Measurements from ENCODE around the gene CALML3.

DNA sequence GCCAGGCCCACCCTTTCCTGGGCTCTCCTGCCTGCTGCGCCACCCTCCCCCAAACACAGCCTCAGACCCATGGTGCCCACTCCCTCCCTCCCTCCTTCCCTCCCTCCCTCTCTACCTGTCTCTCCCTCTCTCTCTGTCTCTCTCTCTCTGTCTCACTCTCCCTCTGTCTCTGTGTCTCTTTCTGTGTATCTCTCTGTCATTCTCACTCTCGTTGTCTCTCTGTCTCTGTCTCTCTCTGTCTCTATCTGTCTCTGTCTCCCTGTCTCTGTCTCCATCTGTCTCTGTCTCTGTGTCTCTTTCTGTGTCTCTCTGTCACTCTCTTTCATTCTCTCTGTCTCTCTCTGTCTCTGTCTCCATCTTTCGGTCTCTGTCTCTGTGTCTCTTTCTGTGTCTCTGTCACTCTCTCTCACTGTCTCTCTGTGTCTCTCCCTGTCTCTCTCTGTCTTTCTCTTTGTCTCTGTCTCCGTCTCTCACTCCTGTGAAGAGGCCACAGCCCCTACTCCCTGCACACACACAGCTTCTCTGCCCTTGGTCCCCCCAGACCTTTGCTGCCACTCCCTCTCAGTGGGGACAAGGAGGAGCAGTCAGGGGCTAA lies 51.5 kb downstream of the CALML3 start:
- TF ChIP-seq, protein P1, sequence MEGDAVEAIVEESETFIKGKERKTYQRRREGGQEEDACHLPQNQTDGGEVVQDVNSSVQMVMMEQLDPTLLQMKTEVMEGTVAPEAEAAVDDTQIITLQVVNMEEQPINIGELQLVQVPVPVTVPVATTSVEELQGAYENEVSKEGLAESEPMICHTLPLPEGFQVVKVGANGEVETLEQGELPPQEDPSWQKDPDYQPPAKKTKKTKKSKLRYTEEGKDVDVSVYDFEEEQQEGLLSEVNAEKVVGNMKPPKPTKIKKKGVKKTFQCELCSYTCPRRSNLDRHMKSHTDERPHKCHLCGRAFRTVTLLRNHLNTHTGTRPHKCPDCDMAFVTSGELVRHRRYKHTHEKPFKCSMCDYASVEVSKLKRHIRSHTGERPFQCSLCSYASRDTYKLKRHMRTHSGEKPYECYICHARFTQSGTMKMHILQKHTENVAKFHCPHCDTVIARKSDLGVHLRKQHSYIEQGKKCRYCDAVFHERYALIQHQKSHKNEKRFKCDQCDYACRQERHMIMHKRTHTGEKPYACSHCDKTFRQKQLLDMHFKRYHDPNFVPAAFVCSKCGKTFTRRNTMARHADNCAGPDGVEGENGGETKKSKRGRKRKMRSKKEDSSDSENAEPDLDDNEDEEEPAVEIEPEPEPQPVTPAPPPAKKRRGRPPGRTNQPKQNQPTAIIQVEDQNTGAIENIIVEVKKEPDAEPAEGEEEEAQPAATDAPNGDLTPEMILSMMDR (IDR thresholded peaks at IDR 0.05), result no peak
- no peak for TF ChIP-seq EZH2 (IDR thresholded peaks at IDR 0.05; ENCODE audit: borderline replicate concordance, insufficient read depth, low read depth, low read length, poor library complexity, severe bottlenecking)

Measured in B cell (primary cell).